ENCODE data around the gene SNX3.
A peak's percentile ranks its signal among the peaks of the same experiment; 100 is the strongest.

The SNX3 gene

GRCh38 chr6:108166664-108167448 lies 94.0 kb downstream of the SNX3 start:
- in situ Hi-C loops (cut with HindIII; ENCODE audit: low sequenced_read_pairs) = no loop called here
- TF ChIP-seq CTCF (IDR thresholded peaks at IDR 0.05; ENCODE audit: low read depth, low read length) = no peak
- H3K4me3 ChIP-seq (ENCODE audit: low read depth, low read length) = no peak overlapping the region
- no peak for DNase-seq (ENCODE audit: low read depth, low spot score)

- in situ Hi-C loops (cut with HindIII; ENCODE audit: low sequenced_read_pairs) = no loop called here
- H3K4me3 ChIP-seq (ENCODE audit: low read depth, low read length) = no peak within 1 kb of the TSS
- DNase-seq (ENCODE audit: low read depth, low spot score) = peak; percentile 28
- no peak for TF ChIP-seq CTCF (IDR thresholded peaks at IDR 0.05; ENCODE audit: low read depth, low read length)
Observed at GRCh38 chr6:108165714-108166663, 94.9 kb downstream of the SNX3 start, which contains the start of gene NR2E1. NR2E1 (plus strand) TSS chr6:108166022; CDS start chr6:108166766, 744 bp downstream.

GRCh38 chr6:108164815-108165706 lies 95.8 kb downstream of the SNX3 start:
- DNase-seq (ENCODE audit: low read depth, low spot score) = no peak
- no peak overlapping the region for H3K4me3 ChIP-seq (ENCODE audit: low read depth, low read length)
- in situ Hi-C loops (cut with HindIII; ENCODE audit: low sequenced_read_pairs) = no loop called here
- no peak for TF ChIP-seq CTCF (IDR thresholded peaks at IDR 0.05; ENCODE audit: low read depth, low read length)

GRCh38 chr6:108164543-108164814 lies 96.4 kb downstream of the SNX3 start:
- in situ Hi-C loops (cut with HindIII; ENCODE audit: low sequenced_read_pairs) = no loop called here
- no peak overlapping the region for H3K4me3 ChIP-seq (ENCODE audit: low read depth, low read length)
- TF ChIP-seq CTCF (IDR thresholded peaks at IDR 0.05; ENCODE audit: low read depth, low read length) = no peak
- no peak for DNase-seq (ENCODE audit: low read depth, low spot score)

- DNase-seq (ENCODE audit: low read depth, low spot score) = no peak
- in situ Hi-C loops (cut with HindIII; ENCODE audit: low sequenced_read_pairs) = no loop called here
Observed at GRCh38 chr6:108163644-108164542, 96.9 kb downstream of the SNX3 start.

More at GRCh38 chr6:108163644-108164542, 96.9 kb downstream of the SNX3 start:
- no peak for TF ChIP-seq CTCF (IDR thresholded peaks at IDR 0.05; ENCODE audit: low read depth, low read length)
- no peak overlapping the region for H3K4me3 ChIP-seq (ENCODE audit: low read depth, low read length)
